Neural cell (in vitro differentiated cells): ENCODE data around the gene OPRL1. TPM values are rescaled to one million over a fixed set of nuclear protein-coding genes. Genes with fewer than 3 reads are reported as not detected.

ENCODE experiments used
- H2AFZ ChIP-seq: fragments of 200-600, 300-800 bp; sonication (generic), shearing (Covaris generic); 2 replicates; pipeline ENCODE4 v1.6.0; 2014; ENCODE audit warnings: low read depth, mild to moderate bottlenecking, antibody characterized with exemption, low read length, moderate library complexity
- H3F3A ChIP-seq: fragments of 200-600 bp; shearing (Covaris generic); 2 replicates; pipeline ENCODE4 v1.6.1; 2016; ENCODE audit warnings: mild to moderate bottlenecking, moderate library complexity, mixed read lengths, antibody characterized with exemption, low read length; ENCODE audit not compliant: insufficient read depth, poor library complexity, severe bottlenecking
- H3K27ac ChIP-seq: fragments of 200-600, 300-800 bp; sonication (generic), shearing (Covaris generic); 2 replicates; pipeline ENCODE4 v1.5.1; 2014; ENCODE audit warnings: mild to moderate bottlenecking, low read length, moderate library complexity
- H3K27me3 ChIP-seq: fragments of 300-800, 200-600 bp; sonication (generic), shearing (Covaris generic); 2 replicates; pipeline ENCODE4 v1.6.0; 2014; ENCODE audit warnings: mild to moderate bottlenecking, low read depth, low read length, moderate library complexity; ENCODE audit not compliant: insufficient read depth
- H3K36me3 ChIP-seq: fragments of 300-800, 200-600 bp; sonication (generic), shearing (Covaris generic); 2 replicates; pipeline ENCODE4 v1.5.1; 2014; ENCODE audit warnings: mild to moderate bottlenecking, antibody characterized with exemption, low read length, moderate library complexity; ENCODE audit not compliant: insufficient read depth
- H3K4me2 ChIP-seq: fragments of 300-800, 200-600 bp; sonication (generic), shearing (Covaris generic); 2 replicates; pipeline ENCODE4 v1.6.0; 2014; ENCODE audit warnings: mild to moderate bottlenecking, low read length
- H3K4me3 ChIP-seq: fragments of 300-800, 200-600 bp; sonication (generic), shearing (Covaris generic); 2 replicates; pipeline ENCODE4 v1.5.1; 2014; ENCODE audit warnings: mild to moderate bottlenecking, low read length, moderate library complexity
- H3K79me2 ChIP-seq: fragments of 200-600 bp; shearing (Covaris generic); replicated peaks from 2 replicates; pipeline ENCODE4 v1.6.0; 2014; ENCODE audit warnings: mild to moderate bottlenecking, low read length, moderate library complexity; ENCODE audit not compliant: insufficient read depth
- H3K9ac ChIP-seq: fragments of 300-800, 200-600 bp; sonication (generic), shearing (Covaris generic); 2 replicates; pipeline ENCODE4 v1.6.1; 2016; ENCODE audit warnings: mild to moderate bottlenecking, low read length, mixed read lengths
- H3K9me2 ChIP-seq: fragments of 200-600 bp; shearing (Covaris generic); 2 replicates; pipeline ENCODE4 v1.6.1; 2016; ENCODE audit warnings: mild to moderate bottlenecking, low read length, mixed read lengths; ENCODE audit not compliant: insufficient read depth
- H3K9me3 ChIP-seq: fragments of 200-600, 300-800 bp; sonication (generic), shearing (Covaris generic); 2 replicates; pipeline ENCODE4 v1.6.1; 2016; ENCODE audit warnings: mild to moderate bottlenecking, mixed run types, low read length, moderate library complexity, mixed read lengths
- H4K20me1 ChIP-seq: fragments of 200-600 bp; shearing (Covaris generic); 2 replicates; pipeline ENCODE4 v1.6.1; 2016; ENCODE audit warnings: mild to moderate bottlenecking, mixed run types; ENCODE audit not compliant: insufficient read depth
- CTCF ChIP-seq: fragments of 450-650 bp; IDR thresholded peaks from 2 replicates; pipeline ENCODE4 v1.5.1; 2014; ENCODE audit warnings: antibody characterized with exemption, mild to moderate bottlenecking, moderate library complexity; ENCODE audit not compliant: poor library complexity, severe bottlenecking
- EP300 ChIP-seq: fragments of 450-650 bp; conservative IDR thresholded peaks from 2 replicates; pipeline ENCODE4 v1.6.1; 2014; ENCODE audit warnings: antibody characterized with exemption, mild to moderate bottlenecking, moderate library complexity; ENCODE audit not compliant: poor library complexity, severe bottlenecking
- EZH2 ChIP-seq: fragments of 200-600, 300-800 bp; shearing (Covaris generic), sonication (generic); IDR thresholded peaks from 2 replicates; pipeline ENCODE4 v1.6.1; 2014; ENCODE audit warnings: antibody characterized with exemption, low read length, borderline replicate concordance, mild to moderate bottlenecking; ENCODE audit not compliant: insufficient read depth, poor library complexity, severe bottlenecking
- MXI1 ChIP-seq: fragments of 450-650 bp; conservative IDR thresholded peaks from 2 replicates; pipeline ENCODE4 v1.6.1; 2014; ENCODE audit warnings: antibody characterized with exemption, mild to moderate bottlenecking; ENCODE audit not compliant: poor library complexity, severe bottlenecking
- POLR2AphosphoS5 ChIP-seq: IDR thresholded peaks from 2 replicates; pipeline ENCODE4 v1.6.1; 2012
- RAD21 ChIP-seq: fragments of 450-650 bp; conservative IDR thresholded peaks from 2 replicates; pipeline ENCODE4 v1.6.1; 2014; ENCODE audit warnings: antibody characterized with exemption, mild to moderate bottlenecking, moderate library complexity
- REST ChIP-seq: IDR thresholded peaks from 2 replicates; pipeline ENCODE4 v1.6.1; 2012; ENCODE audit warnings: borderline replicate concordance
- SMC3 ChIP-seq: fragments of 450-650 bp; conservative IDR thresholded peaks from 2 replicates; pipeline ENCODE4 v1.6.1; 2014; ENCODE audit warnings: antibody characterized with exemption, mild to moderate bottlenecking, moderate library complexity; ENCODE audit not compliant: poor library complexity
- TAF1 ChIP-seq: IDR thresholded peaks from 2 replicates; pipeline ENCODE4 v1.6.1; 2012; ENCODE audit warnings: low read depth
- polyA plus RNA-seq: library from polyadenylated mRNA; depleted of rRNA; stranded (reverse); fragments of >200 nt; gene quantifications from 2 replicates; pipeline ENCODE4 v1.2.3, GENCODE V29; 2014

Gene OPRL1
- polyA plus RNA-seq, 1 donor from 2014 or later: 18.3 TPM

- H3F3A ChIP-seq: no peaks in the 10 kb centered on the region
- no peak overlapping the region for H3K27ac ChIP-seq
Measured at GRCh38 chr20:64077094-64077493, 2.8 kb upstream of the OPRL1 start.

GRCh38 chr20:64077541-64077875 is 2.4 kb upstream of the OPRL1 start:
- Histone ChIP-seq H2AFZ (no peak overlapping the region), H3K27me3 (peaks cover 5% of the 10 kb centered on the region), H4K20me1 (no peaks in the 10 kb centered on the region), H3K27ac (no peak overlapping the region), H3K9ac (no peak overlapping the region), H3K9me3 (no peaks in the 10 kb centered on the region), H3K9me2 (no peaks in the 10 kb centered on the region), H3K79me2 (no peaks in the 10 kb centered on the region), H3F3A (no peaks in the 10 kb centered on the region), H3K36me3 (no peaks in the 10 kb centered on the region), H3K4me2 (no peak overlapping the region), H3K4me3 (no peak overlapping the region)
- TF ChIP-seq TAF1 (no peak), MXI1 (no peak), EP300 (no peak), SMC3 (no peak), RAD21 (no peak), POLR2AphosphoS5 (no peak), CTCF (no peak)

More at GRCh38 chr20:64077094-64077493, 2.8 kb upstream of the OPRL1 start:
- H3K27me3 ChIP-seq: peaks cover 5% of the 10 kb centered on the region
- H3K79me2 ChIP-seq: no peaks in the 10 kb centered on the region
- no peaks in the 10 kb centered on the region for H3K9me2 ChIP-seq
- no peaks in the 10 kb centered on the region for H3K36me3 ChIP-seq
- no peak overlapping the region for H3K4me3 ChIP-seq
- H3K9ac ChIP-seq: no peak overlapping the region
- TF ChIP-seq MXI1 (no peak), CTCF (no peak)
- no peak overlapping the region for H3K4me2 ChIP-seq
- no peaks in the 10 kb centered on the region for H4K20me1 ChIP-seq
- no peak overlapping the region for H2AFZ ChIP-seq
- no peaks in the 10 kb centered on the region for H3K9me3 ChIP-seq

GRCh38 chr20:64077876-64078551 is 1.9 kb upstream of the OPRL1 start:
- H3K9me2 ChIP-seq: no peaks in the 10 kb centered on the region
- TF ChIP-seq EZH2: no peak
- no peak for TF ChIP-seq POLR2AphosphoS5
- TF ChIP-seq REST: no peak
- no peak for TF ChIP-seq EP300
- TF ChIP-seq MXI1: no peak
- no peak for TF ChIP-seq TAF1
- no peak for TF ChIP-seq RAD21
- no peak for TF ChIP-seq SMC3
- TF ChIP-seq CTCF: no peak
- no peaks in the 10 kb centered on the region for H3K36me3 ChIP-seq
- no peaks in the 10 kb centered on the region for H3K79me2 ChIP-seq
- no peaks in the 10 kb centered on the region for H3F3A ChIP-seq
- H3K4me2 ChIP-seq: no peak overlapping the region
- no peak overlapping the region for H3K27ac ChIP-seq
- H3K27me3 ChIP-seq: peaks cover 8% of the 10 kb centered on the region
- H4K20me1 ChIP-seq: no peaks in the 10 kb centered on the region
- H3K9ac ChIP-seq: no peak overlapping the region
- no peak overlapping the region for H3K4me3 ChIP-seq
- no peak overlapping the region for H2AFZ ChIP-seq
- no peaks in the 10 kb centered on the region for H3K9me3 ChIP-seq
